Measurements from ENCODE around the gene TMEM154. TPM values are rescaled to one million over a fixed set of nuclear protein-coding genes. Genes with fewer than 3 reads are reported as not detected.

The TMEM154 gene
- total and polyA plus RNA-seq, 2 experiments from 2014 or later, result 0.36 to 1.7 TPM

- Histone ChIP-seq H3K4me2 (no peak overlapping the region), H3K79me2 (no peaks in the 10 kb centered on the region), H3K36me3 (replicated peaks; ENCODE audit: insufficient read depth, low read depth) (no peaks in the 10 kb centered on the region), H3K9me3 (ENCODE audit: low read depth) (no peaks in the 10 kb centered on the region), H3K9me2 (replicated peaks; ENCODE audit: insufficient read depth) (no peaks in the 10 kb centered on the region), H3K27ac (no peak overlapping the region), H3K27me3 (no peaks in the 10 kb centered on the region), H3K4me1 (ENCODE audit: insufficient read depth) (peaks cover 13% of the 10 kb centered on the region), H4K20me1 (ENCODE audit: insufficient read depth, poor library complexity, severe bottlenecking) (no peaks in the 10 kb centered on the region), H2AFZ (no peak overlapping the region), H3K4me3 (no peak overlapping the region)
- TF ChIP-seq EZH2 (IDR thresholded peaks at IDR 0.05; ENCODE audit: borderline replicate concordance), result no peak
- TF ChIP-seq, protein P1, sequence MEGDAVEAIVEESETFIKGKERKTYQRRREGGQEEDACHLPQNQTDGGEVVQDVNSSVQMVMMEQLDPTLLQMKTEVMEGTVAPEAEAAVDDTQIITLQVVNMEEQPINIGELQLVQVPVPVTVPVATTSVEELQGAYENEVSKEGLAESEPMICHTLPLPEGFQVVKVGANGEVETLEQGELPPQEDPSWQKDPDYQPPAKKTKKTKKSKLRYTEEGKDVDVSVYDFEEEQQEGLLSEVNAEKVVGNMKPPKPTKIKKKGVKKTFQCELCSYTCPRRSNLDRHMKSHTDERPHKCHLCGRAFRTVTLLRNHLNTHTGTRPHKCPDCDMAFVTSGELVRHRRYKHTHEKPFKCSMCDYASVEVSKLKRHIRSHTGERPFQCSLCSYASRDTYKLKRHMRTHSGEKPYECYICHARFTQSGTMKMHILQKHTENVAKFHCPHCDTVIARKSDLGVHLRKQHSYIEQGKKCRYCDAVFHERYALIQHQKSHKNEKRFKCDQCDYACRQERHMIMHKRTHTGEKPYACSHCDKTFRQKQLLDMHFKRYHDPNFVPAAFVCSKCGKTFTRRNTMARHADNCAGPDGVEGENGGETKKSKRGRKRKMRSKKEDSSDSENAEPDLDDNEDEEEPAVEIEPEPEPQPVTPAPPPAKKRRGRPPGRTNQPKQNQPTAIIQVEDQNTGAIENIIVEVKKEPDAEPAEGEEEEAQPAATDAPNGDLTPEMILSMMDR (IDR thresholded peaks at IDR 0.05; ENCODE audit: poor library complexity), result no peak
- no peak for TF ChIP-seq EZH2phosphoT487 (IDR thresholded peaks at IDR 0.05; ENCODE audit: low read depth, severe bottlenecking, unreplicated experiment)
- DNase-seq (ENCODE audit: low spot score), result no peak
- 82% methylated on average over 8 of the region's 8 CpGs for WGBS (ENCODE audit: low lambda C conversion rate, missing lambda C conversion rate)
Measured at GRCh38 chr4:152686452-152687013, 6.7 kb upstream of the TMEM154 start.

- Histone ChIP-seq H2AFZ (no peak overlapping the region), H3K27me3 (no peaks in the 10 kb centered on the region), H3K4me2 (no peak overlapping the region), H3K36me3 (replicated peaks; ENCODE audit: insufficient read depth, low read depth) (no peaks in the 10 kb centered on the region), H3K9me2 (replicated peaks; ENCODE audit: insufficient read depth) (no peaks in the 10 kb centered on the region), H3K4me1 (ENCODE audit: insufficient read depth) (no peaks in the 10 kb centered on the region), H3K79me2 (no peaks in the 10 kb centered on the region), H3K27ac (no peak overlapping the region), H3K4me3 (no peak overlapping the region), H4K20me1 (ENCODE audit: insufficient read depth, poor library complexity, severe bottlenecking) (no peaks in the 10 kb centered on the region), H3K9me3 (ENCODE audit: low read depth) (no peaks in the 10 kb centered on the region)
- 89% methylated on average over 2 of the region's 2 CpGs for WGBS (ENCODE audit: low lambda C conversion rate, missing lambda C conversion rate)
- no peak for DNase-seq (ENCODE audit: low spot score)
- TF ChIP-seq EZH2phosphoT487 (IDR thresholded peaks at IDR 0.05; ENCODE audit: low read depth, severe bottlenecking, unreplicated experiment), result no peak
- TF ChIP-seq, protein P1 (IDR thresholded peaks at IDR 0.05; ENCODE audit: poor library complexity), result no peak
- no peak for TF ChIP-seq EZH2 (IDR thresholded peaks at IDR 0.05; ENCODE audit: borderline replicate concordance)
Measured at GRCh38 chr4:152684587-152684986, 4.8 kb upstream of the TMEM154 start.

- no peaks in the 10 kb centered on the region for H3K4me1 ChIP-seq (ENCODE audit: insufficient read depth)
- no peak overlapping the region for H3K4me2 ChIP-seq
- no peaks in the 10 kb centered on the region for H3K9me2 ChIP-seq (replicated peaks; ENCODE audit: insufficient read depth)
- H3K36me3 ChIP-seq (replicated peaks; ENCODE audit: insufficient read depth, low read depth), result no peaks in the 10 kb centered on the region
- H3K9me3 ChIP-seq (ENCODE audit: low read depth), result no peaks in the 10 kb centered on the region
- 64% methylated on average over 3 of the region's 3 CpGs for WGBS (ENCODE audit: low lambda C conversion rate, missing lambda C conversion rate)
- H4K20me1 ChIP-seq (ENCODE audit: insufficient read depth, poor library complexity, severe bottlenecking), result no peaks in the 10 kb centered on the region
- H3K79me2 ChIP-seq, result no peaks in the 10 kb centered on the region
- TF ChIP-seq, protein P1 (IDR thresholded peaks at IDR 0.05; ENCODE audit: poor library complexity), result no peak
- TF ChIP-seq EZH2phosphoT487 (IDR thresholded peaks at IDR 0.05; ENCODE audit: low read depth, severe bottlenecking, unreplicated experiment) (no peak), EZH2 (IDR thresholded peaks at IDR 0.05; ENCODE audit: borderline replicate concordance) (no peak)
- H3K27me3 ChIP-seq, result no peaks in the 10 kb centered on the region
- H3K27ac ChIP-seq, result no peak overlapping the region
- no peak for DNase-seq (ENCODE audit: low spot score)
- no peak overlapping the region for H2AFZ ChIP-seq
- H3K4me3 ChIP-seq, result no peak overlapping the region
Measured at GRCh38 chr4:152684007-152684406, 4.2 kb upstream of the TMEM154 start.

All from hepatocyte (in vitro differentiated cells).